ENCODE measurements around the gene FGGY.
"Not testable (repeated sequence)": the region's sequence is repeated elsewhere in the genome, so short reads cannot be mapped to it uniquely, and the experiment has no call there.

Gene FGGY

DNA sequence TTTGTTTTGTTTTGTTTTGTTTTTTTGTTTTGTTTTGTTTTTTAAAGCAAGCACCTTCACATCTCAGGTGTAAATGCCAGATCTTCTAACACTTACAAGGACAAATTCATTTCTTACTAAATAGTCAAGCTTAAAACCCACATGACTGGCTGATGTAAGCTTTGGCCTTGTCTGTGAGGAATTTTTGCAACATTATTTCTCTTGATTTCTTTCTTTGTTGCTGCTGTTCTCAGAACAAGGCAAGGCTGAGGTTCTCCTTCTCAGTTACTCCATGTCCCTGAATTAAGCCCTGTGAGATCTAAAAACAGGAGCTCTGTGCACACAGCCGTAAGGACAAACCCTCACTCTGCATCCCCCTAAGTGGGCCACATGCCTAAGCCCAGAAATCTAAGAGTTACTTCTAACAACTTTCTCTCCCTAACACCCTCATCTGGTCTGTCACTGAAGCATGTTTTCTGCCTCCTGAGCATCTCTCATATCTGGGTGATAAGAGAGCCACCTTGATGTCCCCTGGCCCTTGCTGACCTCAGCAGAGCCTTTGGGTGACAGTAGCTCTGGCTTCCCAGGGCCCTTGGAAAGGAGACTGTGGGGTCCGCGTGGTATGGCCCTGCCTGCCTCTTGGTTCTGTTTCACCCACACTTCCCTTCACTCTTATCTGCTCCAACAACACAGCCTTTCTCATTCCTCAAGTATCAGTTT lies 436.7 kb downstream of the FGGY start:
- no peak for ATAC-seq (ENCODE audit: low read depth)
- Histone ChIP-seq H3K36me3 (ENCODE audit: low read depth) (no peaks in the 10 kb centered on the region), H3K4me3 (ENCODE audit: severe bottlenecking) (no peak overlapping the region), H3K4me1 (ENCODE audit: insufficient read depth, poor library complexity, severe bottlenecking) (peaks cover 23% of the 10 kb centered on the region), H3K9me3 (ENCODE audit: severe bottlenecking) (peaks cover 2% of the 10 kb centered on the region), H3K27ac (ENCODE audit: poor library complexity, severe bottlenecking) (no peak overlapping the region), H3K27me3 (ENCODE audit: insufficient read depth, poor library complexity, severe bottlenecking) (no peaks in the 10 kb centered on the region)
- no peak for DNase-seq (ENCODE audit: low spot score)
- TF ChIP-seq, protein P1, sequence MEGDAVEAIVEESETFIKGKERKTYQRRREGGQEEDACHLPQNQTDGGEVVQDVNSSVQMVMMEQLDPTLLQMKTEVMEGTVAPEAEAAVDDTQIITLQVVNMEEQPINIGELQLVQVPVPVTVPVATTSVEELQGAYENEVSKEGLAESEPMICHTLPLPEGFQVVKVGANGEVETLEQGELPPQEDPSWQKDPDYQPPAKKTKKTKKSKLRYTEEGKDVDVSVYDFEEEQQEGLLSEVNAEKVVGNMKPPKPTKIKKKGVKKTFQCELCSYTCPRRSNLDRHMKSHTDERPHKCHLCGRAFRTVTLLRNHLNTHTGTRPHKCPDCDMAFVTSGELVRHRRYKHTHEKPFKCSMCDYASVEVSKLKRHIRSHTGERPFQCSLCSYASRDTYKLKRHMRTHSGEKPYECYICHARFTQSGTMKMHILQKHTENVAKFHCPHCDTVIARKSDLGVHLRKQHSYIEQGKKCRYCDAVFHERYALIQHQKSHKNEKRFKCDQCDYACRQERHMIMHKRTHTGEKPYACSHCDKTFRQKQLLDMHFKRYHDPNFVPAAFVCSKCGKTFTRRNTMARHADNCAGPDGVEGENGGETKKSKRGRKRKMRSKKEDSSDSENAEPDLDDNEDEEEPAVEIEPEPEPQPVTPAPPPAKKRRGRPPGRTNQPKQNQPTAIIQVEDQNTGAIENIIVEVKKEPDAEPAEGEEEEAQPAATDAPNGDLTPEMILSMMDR (IDR thresholded peaks at IDR 0.05; ENCODE audit: poor library complexity, severe bottlenecking): no peak

DNA sequence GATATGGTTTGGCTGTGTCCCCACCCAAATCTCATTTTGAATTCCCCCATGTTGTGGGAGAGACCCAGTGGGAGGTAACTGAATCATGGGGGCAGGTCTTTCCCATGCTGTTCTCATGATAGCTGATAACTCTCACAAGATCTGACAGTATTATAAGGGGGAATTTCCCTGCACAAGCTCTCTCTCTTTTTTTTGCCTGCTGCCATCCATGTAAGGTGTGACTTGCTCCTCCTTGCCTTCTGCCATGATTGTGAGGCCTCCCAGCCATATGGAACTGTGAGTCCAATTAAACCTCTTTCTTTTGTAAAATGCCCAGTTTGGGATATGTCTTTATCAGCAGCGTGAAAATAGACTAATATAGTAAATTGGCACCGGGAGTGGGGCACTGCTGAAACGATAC lies 439.0 kb downstream of the FGGY start:
- H3K4me1 ChIP-seq (ENCODE audit: insufficient read depth, poor library complexity, severe bottlenecking); H3K4me3 ChIP-seq (ENCODE audit: severe bottlenecking); H3K36me3 ChIP-seq (ENCODE audit: low read depth); ATAC-seq (ENCODE audit: low read depth); H3K27ac ChIP-seq (ENCODE audit: poor library complexity, severe bottlenecking); DNase-seq (ENCODE audit: low spot score); H3K27me3 ChIP-seq (ENCODE audit: insufficient read depth, poor library complexity, severe bottlenecking); H3K9me3 ChIP-seq (ENCODE audit: severe bottlenecking): not testable (repeated sequence)

DNA sequence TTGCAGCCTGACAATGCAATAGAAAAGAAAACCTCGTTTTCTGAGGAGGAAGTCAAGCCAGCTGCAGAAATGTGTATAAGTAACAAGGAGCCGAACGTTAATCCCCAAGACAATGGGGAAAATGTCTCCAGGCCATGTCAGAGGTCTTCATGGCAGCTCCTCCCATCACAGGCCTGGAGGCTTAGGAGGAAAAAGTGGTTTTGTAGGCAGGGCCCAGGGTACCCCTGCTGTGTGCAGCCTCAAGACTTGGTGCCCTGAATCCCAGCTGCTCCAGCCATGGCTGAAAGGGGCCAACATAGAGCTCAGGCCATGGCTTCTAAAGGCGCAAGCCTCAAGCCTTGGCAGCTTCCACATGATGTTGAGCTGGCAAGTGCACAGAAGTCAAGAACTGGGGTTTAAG lies 439.9 kb downstream of the FGGY start:
- DNase-seq (ENCODE audit: low spot score) (no peak), ATAC-seq (ENCODE audit: low read depth) (no peak)

DNA sequence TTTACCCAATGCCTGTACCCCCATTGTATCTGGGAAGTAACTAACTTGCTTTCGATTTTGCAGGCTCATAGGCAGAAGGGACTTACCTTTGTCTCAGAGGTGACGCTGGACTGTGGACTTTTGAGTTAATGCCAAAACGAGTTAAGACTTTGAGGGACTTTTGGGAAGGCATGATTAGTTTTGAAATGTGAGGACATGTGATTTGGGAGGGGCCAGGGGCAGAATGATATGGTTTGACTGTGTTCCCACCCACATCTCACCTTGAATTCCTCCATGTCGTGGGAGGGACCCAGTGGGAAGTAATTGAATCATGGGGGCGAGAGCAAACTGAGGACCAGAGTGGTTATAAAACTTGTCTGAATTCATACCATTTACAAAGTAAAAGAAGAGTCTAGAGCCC lies 440.7 kb downstream of the FGGY start:
- no peaks in the 10 kb centered on the region for H3K27me3 ChIP-seq (ENCODE audit: insufficient read depth, poor library complexity, severe bottlenecking)
- ATAC-seq (ENCODE audit: low read depth) (no peak), DNase-seq (ENCODE audit: low spot score) (no peak)
- no peak overlapping the region for H3K4me3 ChIP-seq (ENCODE audit: severe bottlenecking)
- peaks cover 2% of the 10 kb centered on the region for H3K9me3 ChIP-seq (ENCODE audit: severe bottlenecking)
- TF ChIP-seq, protein P1 (IDR thresholded peaks at IDR 0.05; ENCODE audit: poor library complexity, severe bottlenecking): no peak
- H3K36me3 ChIP-seq (ENCODE audit: low read depth): no peaks in the 10 kb centered on the region
- no peaks in the 10 kb centered on the region for H3K4me1 ChIP-seq (ENCODE audit: insufficient read depth, poor library complexity, severe bottlenecking)
- H3K27ac ChIP-seq (ENCODE audit: poor library complexity, severe bottlenecking): no peak overlapping the region

More for the DNA sequence above, 439.9 kb downstream of the FGGY start:
- Histone ChIP-seq H3K4me3 (ENCODE audit: severe bottlenecking) (no peak overlapping the region), H3K27ac (ENCODE audit: poor library complexity, severe bottlenecking) (no peak overlapping the region), H3K36me3 (ENCODE audit: low read depth) (no peaks in the 10 kb centered on the region), H3K27me3 (ENCODE audit: insufficient read depth, poor library complexity, severe bottlenecking) (no peaks in the 10 kb centered on the region), H3K9me3 (ENCODE audit: severe bottlenecking) (peaks cover 2% of the 10 kb centered on the region), H3K4me1 (ENCODE audit: insufficient read depth, poor library complexity, severe bottlenecking) (peaks cover 1% of the 10 kb centered on the region)
- TF ChIP-seq, protein P1 (IDR thresholded peaks at IDR 0.05; ENCODE audit: poor library complexity, severe bottlenecking): no peak

DNA sequence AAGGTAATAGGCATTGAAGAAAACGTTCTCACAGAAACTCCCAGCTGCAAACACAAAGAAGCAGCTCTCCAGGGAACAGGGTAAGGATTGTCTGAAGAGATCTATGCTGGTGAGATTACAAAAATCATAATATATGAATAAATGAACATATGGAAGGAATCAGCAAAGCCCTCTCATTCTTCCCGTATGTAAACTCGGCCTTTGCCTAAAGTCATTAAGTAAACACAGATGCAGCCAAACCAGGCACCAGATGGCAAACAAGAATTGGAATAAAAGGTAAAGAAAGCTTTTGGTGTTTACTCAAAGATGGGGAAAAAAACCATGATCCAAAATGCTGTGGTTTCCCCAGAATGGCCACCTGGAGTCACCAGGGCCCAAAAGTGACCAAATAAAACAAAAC lies 441.3 kb downstream of the FGGY start:
- Histone ChIP-seq H3K27ac (ENCODE audit: poor library complexity, severe bottlenecking) (no peak overlapping the region), H3K4me3 (ENCODE audit: severe bottlenecking) (no peak overlapping the region)
- ATAC-seq (ENCODE audit: low read depth): no peak

More for the DNA sequence above, 441.3 kb downstream of the FGGY start:
- Histone ChIP-seq H3K36me3 (ENCODE audit: low read depth) (no peaks in the 10 kb centered on the region), H3K9me3 (ENCODE audit: severe bottlenecking) (peaks cover 2% of the 10 kb centered on the region), H3K4me1 (ENCODE audit: insufficient read depth, poor library complexity, severe bottlenecking) (no peaks in the 10 kb centered on the region), H3K27me3 (ENCODE audit: insufficient read depth, poor library complexity, severe bottlenecking) (no peaks in the 10 kb centered on the region)
- no peak for DNase-seq (ENCODE audit: low spot score)
- TF ChIP-seq, protein P1 (IDR thresholded peaks at IDR 0.05; ENCODE audit: poor library complexity, severe bottlenecking): no peak
